Smooth muscle cell (in vitro differentiated cells): ENCODE data around the gene MAP10. TPM values are rescaled to one million over a fixed set of nuclear protein-coding genes. Genes with fewer than 3 reads are reported as not detected.
A peak's percentile ranks its signal among the peaks of the same experiment; 100 is the strongest.

Experiments
- DNase-seq: peaks from one replicate; lab custom pipeline; 2025; ENCODE audit not compliant: unreplicated experiment; lab: John Stamatoyannopoulos, UW
- H2AFZ ChIP-seq: fragments of 200-600 bp; sonication (generic); 2 replicates; pipeline ENCODE4 v1.6.0; 2016; ENCODE audit warnings: antibody characterized with exemption, low read depth, mild to moderate bottlenecking
- H3F3A ChIP-seq: fragments of 200-600 bp; sonication (generic); 2 replicates; pipeline ENCODE4 v1.6.0; 2017; ENCODE audit warnings: antibody characterized with exemption, low read depth
- H3K27ac ChIP-seq: fragments of 200-600 bp; sonication (generic); 2 replicates; pipeline ENCODE4 v1.5.1; 2016; ENCODE audit warnings: low read depth, mild to moderate bottlenecking
- H3K27me3 ChIP-seq: fragments of 200-600 bp; sonication (generic); 2 replicates; pipeline ENCODE4 v1.6.1; 2016; ENCODE audit warnings: low read depth, mild to moderate bottlenecking
- H3K36me3 ChIP-seq: fragments of 200-600 bp; sonication (generic); 2 replicates; pipeline ENCODE4 v1.5.1; 2016; ENCODE audit warnings: low read depth
- H3K4me1 ChIP-seq: fragments of 200-600 bp; sonication (generic); 2 replicates; pipeline ENCODE4 v1.5.1; 2016; ENCODE audit warnings: low read depth
- H3K4me2 ChIP-seq: fragments of 200-600 bp; sonication (generic); 2 replicates; pipeline ENCODE4 v1.6.0; 2016; ENCODE audit warnings: mild to moderate bottlenecking
- H3K4me3 ChIP-seq: fragments of 200-600 bp; sonication (generic); 2 replicates; pipeline ENCODE4 v1.5.1; 2016; ENCODE audit warnings: mild to moderate bottlenecking
- H3K79me2 ChIP-seq: fragments of 200-600 bp; sonication (generic); 2 replicates; pipeline ENCODE4 v1.6.0; 2016; ENCODE audit warnings: low read depth, mild to moderate bottlenecking
- H3K9ac ChIP-seq: fragments of 200-600 bp; sonication (generic); 2 replicates; pipeline ENCODE4 v1.6.0; 2016; ENCODE audit warnings: low read depth
- H3K9me3 ChIP-seq: fragments of 200-600 bp; sonication (generic); replicated peaks from 2 replicates; pipeline ENCODE4 v1.5.1; 2016; ENCODE audit warnings: low read depth
- H4K20me1 ChIP-seq: fragments of 200-600 bp; sonication (generic); 2 replicates; pipeline ENCODE4 v1.6.0; 2016; ENCODE audit warnings: low read depth
- WGBS: methylation state at CpG from one replicate; pipeline ENCODE4 v1.1.7; 2016; ENCODE audit warnings: low lambda C conversion rate; 5-methylcytosine and 5-hydroxymethylcytosine counted together
- polyA plus RNA-seq: library from polyadenylated mRNA; unstranded; fragments of >200 nt; fragmentation: Nextera tagmentation; extraction: Ambion mirVana; gene quantifications from 2 replicates; pipeline ENCODE4 v1.2.1, GENCODE V29; 2016
- total RNA-seq: library from RNA; depleted of rRNA; stranded (reverse); fragments of >200 nt; gene quantifications from 2 replicates; pipeline ENCODE4 v1.2.3, GENCODE V29; 2014
- TF ChIP-seq, protein P1 (sequence below): fragments of 200-600 bp; sonication (generic); IDR thresholded peaks from 2 replicates; pipeline ENCODE4 v1.5.1; 2017; ENCODE audit warnings: borderline replicate concordance, mild to moderate bottlenecking, antibody characterized with exemption; ENCODE audit not compliant: insufficient read depth, poor library complexity, severe bottlenecking

MAP10 gene
- total and polyA plus RNA-seq, 2 experiments from 2014 or later = 2.6 to 6.7 TPM

DNA sequence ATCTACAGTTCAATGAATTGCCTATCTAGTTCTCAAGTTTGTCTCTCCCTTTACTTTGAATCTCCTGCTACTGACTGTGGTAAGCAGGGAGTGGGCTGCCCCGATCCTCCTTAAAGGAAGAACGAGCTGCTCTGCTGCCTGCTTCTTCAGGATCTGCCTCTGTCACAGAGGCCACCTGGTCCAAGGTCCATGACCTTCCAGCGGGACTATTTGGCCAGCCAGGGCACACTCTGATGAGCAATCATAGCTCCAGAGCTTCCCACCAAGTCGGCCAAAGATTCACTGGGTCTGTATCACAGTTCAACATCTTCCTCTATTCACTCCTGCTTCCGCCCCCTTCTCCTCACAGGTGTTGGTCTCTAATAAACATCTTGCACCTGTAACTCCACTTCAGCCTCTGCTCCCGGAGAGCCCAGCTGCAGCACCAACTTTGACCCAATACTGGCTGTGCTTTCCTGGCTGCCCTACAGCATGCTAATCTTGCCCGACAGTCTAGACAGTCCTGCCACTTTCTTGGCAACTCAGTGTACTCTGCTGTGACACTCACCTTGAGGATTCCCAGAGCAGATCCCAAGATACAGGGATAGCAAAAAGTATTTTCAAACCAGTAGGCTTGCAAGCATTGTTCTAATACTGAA, 16.9 kb upstream of the MAP10 start:
- Histone ChIP-seq H3K27me3 (no peaks in the 10 kb centered on the region), H3K9ac (no peak overlapping the region), H4K20me1 (no peaks in the 10 kb centered on the region), H3K36me3 (no peaks in the 10 kb centered on the region), H3K4me2 (no peak overlapping the region), H3F3A (no peaks in the 10 kb centered on the region), H3K4me3 (no peak overlapping the region), H2AFZ (no peak overlapping the region), H3K4me1 (peaks cover 2% of the 10 kb centered on the region), H3K9me3 (no peaks in the 10 kb centered on the region), H3K79me2 (no peaks in the 10 kb centered on the region), H3K27ac (no peak overlapping the region)
- TF ChIP-seq, protein P1, sequence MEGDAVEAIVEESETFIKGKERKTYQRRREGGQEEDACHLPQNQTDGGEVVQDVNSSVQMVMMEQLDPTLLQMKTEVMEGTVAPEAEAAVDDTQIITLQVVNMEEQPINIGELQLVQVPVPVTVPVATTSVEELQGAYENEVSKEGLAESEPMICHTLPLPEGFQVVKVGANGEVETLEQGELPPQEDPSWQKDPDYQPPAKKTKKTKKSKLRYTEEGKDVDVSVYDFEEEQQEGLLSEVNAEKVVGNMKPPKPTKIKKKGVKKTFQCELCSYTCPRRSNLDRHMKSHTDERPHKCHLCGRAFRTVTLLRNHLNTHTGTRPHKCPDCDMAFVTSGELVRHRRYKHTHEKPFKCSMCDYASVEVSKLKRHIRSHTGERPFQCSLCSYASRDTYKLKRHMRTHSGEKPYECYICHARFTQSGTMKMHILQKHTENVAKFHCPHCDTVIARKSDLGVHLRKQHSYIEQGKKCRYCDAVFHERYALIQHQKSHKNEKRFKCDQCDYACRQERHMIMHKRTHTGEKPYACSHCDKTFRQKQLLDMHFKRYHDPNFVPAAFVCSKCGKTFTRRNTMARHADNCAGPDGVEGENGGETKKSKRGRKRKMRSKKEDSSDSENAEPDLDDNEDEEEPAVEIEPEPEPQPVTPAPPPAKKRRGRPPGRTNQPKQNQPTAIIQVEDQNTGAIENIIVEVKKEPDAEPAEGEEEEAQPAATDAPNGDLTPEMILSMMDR = no peak
- no peak for DNase-seq
- WGBS = 87% methylated on average over 7 of the region's 7 CpGs

DNA sequence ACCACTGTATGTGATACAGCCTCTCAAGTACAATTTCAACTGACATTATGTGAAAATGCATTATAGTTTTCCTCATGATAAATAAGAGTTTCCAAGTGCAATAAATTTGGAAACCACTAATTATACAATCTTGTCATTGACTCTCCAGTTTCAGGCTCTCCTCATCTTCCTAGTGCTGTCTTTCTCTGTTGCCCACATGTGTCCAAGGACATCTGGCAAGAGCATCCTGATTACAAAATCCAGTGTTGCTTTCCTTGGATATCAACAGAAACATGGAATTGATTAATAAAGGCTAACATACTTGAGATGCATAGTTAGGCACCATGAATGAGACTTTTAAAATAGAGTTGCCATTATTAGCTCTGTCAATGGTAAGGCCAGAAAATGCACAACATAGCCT, 15.6 kb upstream of the MAP10 start:
- Histone ChIP-seq H3K4me1 (peaks cover 12% of the 10 kb centered on the region), H3K9ac (no peak overlapping the region), H3K36me3 (no peaks in the 10 kb centered on the region), H3K4me2 (no peak overlapping the region), H4K20me1 (no peaks in the 10 kb centered on the region), H2AFZ (no peak overlapping the region), H3K4me3 (no peak overlapping the region), H3F3A (no peaks in the 10 kb centered on the region), H3K27ac (no peak overlapping the region), H3K9me3 (no peaks in the 10 kb centered on the region), H3K27me3 (no peaks in the 10 kb centered on the region), H3K79me2 (no peaks in the 10 kb centered on the region)
- TF ChIP-seq, protein P1 = no peak
- no peak for DNase-seq

DNA sequence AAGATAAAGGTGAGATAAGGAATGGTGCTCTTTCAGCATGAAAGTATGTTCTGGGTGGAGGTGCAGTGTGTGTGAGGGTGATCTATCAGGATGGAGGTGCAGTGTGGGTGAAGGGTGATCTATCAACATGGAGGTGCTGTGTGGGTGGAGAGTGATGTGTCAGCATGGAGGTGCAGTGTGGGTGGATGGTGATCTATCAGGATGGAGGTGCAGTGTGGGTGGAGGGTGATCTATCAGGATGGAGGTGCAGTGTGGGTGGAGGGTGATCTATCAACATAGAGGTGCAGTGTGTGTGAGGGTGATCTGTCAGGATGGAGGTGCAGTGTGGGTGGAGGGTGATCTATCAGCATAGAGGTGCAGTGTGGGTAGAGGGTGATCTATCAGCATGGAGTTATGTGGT, 12.3 kb upstream of the MAP10 start:
- TF ChIP-seq, protein P1 = no peak
- Histone ChIP-seq H3F3A (no peaks in the 10 kb centered on the region), H3K9ac (no peak overlapping the region), H3K27ac (no peak overlapping the region), H3K79me2 (no peaks in the 10 kb centered on the region), H3K36me3 (no peaks in the 10 kb centered on the region), H3K27me3 (no peaks in the 10 kb centered on the region), H3K4me2 (no peak overlapping the region), H2AFZ (no peak overlapping the region), H3K4me1 (peaks cover 12% of the 10 kb centered on the region), H3K4me3 (no peak overlapping the region), H3K9me3 (no peaks in the 10 kb centered on the region), H4K20me1 (no peaks in the 10 kb centered on the region)
- DNase-seq = no peak

DNA sequence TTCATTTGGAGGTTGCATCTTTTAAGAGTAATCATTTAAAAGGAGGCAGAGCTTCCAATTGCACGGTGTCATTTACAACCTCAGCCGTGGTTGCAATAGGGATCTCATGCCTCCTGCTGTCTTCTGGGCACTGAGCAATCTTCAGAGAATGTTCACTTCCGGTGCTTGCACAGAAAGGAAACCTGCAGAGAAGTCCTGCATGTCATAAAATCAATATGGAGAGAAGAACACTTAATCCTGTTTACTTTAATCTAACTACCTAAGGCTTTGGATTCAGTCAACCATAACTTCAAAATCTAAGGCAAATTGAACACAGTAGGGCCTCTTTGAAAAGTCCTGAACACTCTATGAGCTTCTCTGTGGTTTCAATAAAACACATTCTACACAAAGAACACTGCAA, 11.3 kb upstream of the MAP10 start:
- Histone ChIP-seq H3K79me2 (no peaks in the 10 kb centered on the region), H4K20me1 (no peaks in the 10 kb centered on the region), H3K9ac (no peak overlapping the region), H3K4me2 (peak overlapping the region; percentile 60), H3K36me3 (no peaks in the 10 kb centered on the region), H3K4me3 (no peak overlapping the region), H3K9me3 (no peaks in the 10 kb centered on the region), H3F3A (no peaks in the 10 kb centered on the region), H2AFZ (peak overlapping the region; percentile 77), H3K27me3 (no peaks in the 10 kb centered on the region), H3K27ac (no peak overlapping the region), H3K4me1 (peaks cover 12% of the 10 kb centered on the region)
- TF ChIP-seq, protein P1 = no peak
- no peak for DNase-seq
- 3% methylated on average over 3 of the region's 3 CpGs for WGBS
